HepG2 (cell line): Measurements from ENCODE around the gene SZRD1. TPM values are rescaled to one million over a fixed set of nuclear protein-coding genes. Genes with fewer than 3 reads are reported as not detected.

Source experiments
- ATAC-seq: fragments of 200-7000 bp; cut with Tn5 transposase; 3 replicates; pipeline ENCODE4 v1.9.1; 2020; ENCODE audit warnings: mild to moderate bottlenecking, moderate library complexity
- BruUV-seq: library from RNA; stranded (reverse); fragments of 400-500 nt; replicated peaks from 2 replicates; lab custom pipeline; 2021; lab: Mats Ljungman, UMichigan
- CTCF ChIA-PET: fragments of 300-600 bp; formaldehyde crosslinking; extraction: SDS; loops from one replicate; lab custom pipeline; 2021; ENCODE audit warnings: low total read pairs, inconsistent platforms, low intra/inter-chr PET ratio; lab: Yijun Ruan, JAX
- POLR2A ChIA-PET: fragments of 350-600 bp; sonication (Branson Sonifier 250); formaldehyde crosslinking; loops from one replicate; lab custom pipeline; 2020; ENCODE audit warnings: antibody characterized with exemption, inconsistent platforms; lab: Yijun Ruan, JAX
- DNase-seq: peaks from one replicate; pipeline ENCODE4 v3.0.0-alpha.2; 2015; ENCODE audit warnings: low spot score
- FAIRE-seq: peaks from 3 replicates; lab custom pipeline; 2011; peaks lifted over from hg19 to GRCh38; lab: Jason Lieb, UNC
- H2AFZ ChIP-seq: one replicate; pipeline ENCODE4 v1.6.1; 2011; ENCODE audit warnings: low read length, inconsistent platforms
- H3K27ac ChIP-seq: fragments of 300-600 bp; 3 replicates; pipeline ENCODE4 v1.8.0; 2011; ENCODE audit warnings: mixed run types, mild to moderate bottlenecking, mixed read lengths, low read length, inconsistent platforms; ENCODE audit not compliant: insufficient read depth; ENCODE audit errors: extremely low read length
- H3K27me3 ChIP-seq, 2 experiments: fragments of 200-600 bp in 1 of 2; 2 replicates in 1 of 2; 3 replicates in 1 of 2; pipeline versions ENCODE4 v1.6.0 to v1.8.0; 2011; ENCODE audit warnings: low read length in 2 of 2, mild to moderate bottlenecking in 2 of 2, moderate library complexity in 2 of 2, inconsistent platforms in 1 of 2; ENCODE audit not compliant: insufficient read depth in 2 of 2, control insufficient read depth in 1 of 2
- H3K36me3 ChIP-seq, 2 experiments: fragments of 200-600 bp in 1 of 2; replicated peaks in 1 of 2; 2 replicates in 1 of 2; 3 replicates in 1 of 2; pipeline versions ENCODE4 v1.5.1 to v1.8.0; 2011; ENCODE audit warnings: low read length in 2 of 2, inconsistent platforms in 1 of 2; ENCODE audit not compliant: insufficient read depth in 2 of 2, control insufficient read depth in 1 of 2
- H3K4me1 ChIP-seq: 2 replicates; pipeline ENCODE4 v1.5.1; 2012; ENCODE audit warnings: low read length, inconsistent platforms; ENCODE audit not compliant: insufficient read depth
- H3K4me2 ChIP-seq: 2 replicates; pipeline ENCODE4 v1.6.0; 2011; ENCODE audit warnings: low read depth, low read length, inconsistent platforms
- H3K4me3 ChIP-seq, 3 experiments: fragments of 200-600 bp in 1 of 3; sonication (generic), shearing (Covaris generic) in 1 of 3; replicated peaks in 1 of 3; 2 replicates each; pipeline ENCODE4 v1.5.1; 2011 to 2016; ENCODE audit warnings: low read length in 3 of 3, inconsistent platforms in 2 of 3, low read depth in 2 of 3, mild to moderate bottlenecking in 2 of 3, control low read depth in 1 of 3, mixed read lengths in 1 of 3; ENCODE audit not compliant: insufficient read depth in 1 of 3
- H3K79me2 ChIP-seq: one replicate; pipeline ENCODE4 v1.6.1; 2011; ENCODE audit warnings: low read length, inconsistent platforms; ENCODE audit not compliant: insufficient read depth
- H3K9ac ChIP-seq: 2 replicates; pipeline ENCODE4 v1.6.0; 2011; ENCODE audit warnings: mild to moderate bottlenecking, low read depth, low read length, inconsistent platforms; ENCODE audit not compliant: insufficient read depth
- H3K9me3 ChIP-seq: 2 replicates; pipeline ENCODE4 v1.5.1; 2012; ENCODE audit warnings: mild to moderate bottlenecking, low read length
- H4K20me1 ChIP-seq: 2 replicates; pipeline ENCODE4 v1.6.0; 2011; ENCODE audit warnings: inconsistent platforms, mild to moderate bottlenecking, low read length, moderate library complexity; ENCODE audit not compliant: insufficient read depth
- BHLHE40 ChIP-seq: IDR thresholded peaks from 2 replicates; pipeline ENCODE4 v1.6.1; 2011; ENCODE audit warnings: low read length, improper control_type of control experiment
- CEBPZ ChIP-seq: IDR thresholded peaks from 2 replicates; pipeline ENCODE4 v1.6.1; 2012; ENCODE audit warnings: low read length, improper control_type of control experiment
- GATAD2A ChIP-seq: IDR thresholded peaks from 2 replicates; pipeline ENCODE4 v1.6.1; 2016
- KAT8 ChIP-seq: IDR thresholded peaks from 2 replicates; pipeline ENCODE4 v1.6.1; 2016; ENCODE audit warnings: missing genetic modification reagents, missing compliant biosample characterization
- NCOR1 ChIP-seq: fragments of 200-600 bp; sonication (generic); IDR thresholded peaks from 2 replicates; pipeline ENCODE4 v1.7.0; 2017; ENCODE audit warnings: antibody characterized with exemption, low read length, borderline replicate concordance
- PHF5A ChIP-seq: IDR thresholded peaks from one replicate; pipeline ENCODE4 v1.6.1; 2018; ENCODE audit warnings: low read depth, missing genetic modification reagents; ENCODE audit not compliant: unreplicated experiment
- RXRA ChIP-seq: sonication (generic); formaldehyde crosslinking; IDR thresholded peaks from 2 replicates; pipeline ENCODE4 v1.5.1; 2020; ENCODE audit warnings: missing genetic modification reagents
- ZBTB1 ChIP-seq: sonication (generic); formaldehyde crosslinking; IDR thresholded peaks from 2 replicates; pipeline ENCODE4 v1.4.0; 2020; ENCODE audit warnings: missing genetic modification reagents, borderline replicate concordance
- ZMYM4 ChIP-seq: sonication (generic); formaldehyde crosslinking; IDR thresholded peaks from 2 replicates; pipeline ENCODE4 v1.8.1; 2023; ENCODE audit warnings: mild to moderate bottlenecking, missing genetic modification reagents
- ZNF678 ChIP-seq: sonication (generic); formaldehyde crosslinking; IDR thresholded peaks from 2 replicates; pipeline ENCODE4 v1.4.0; 2020; ENCODE audit warnings: mild to moderate bottlenecking, missing genetic modification reagents
- ZNF720 ChIP-seq: sonication (generic); formaldehyde crosslinking; IDR thresholded peaks from 2 replicates; pipeline ENCODE4 v1.4.0; 2020; ENCODE audit warnings: missing genetic modification reagents
- ZNF879 ChIP-seq: sonication (generic); formaldehyde crosslinking; IDR thresholded peaks from 2 replicates; pipeline ENCODE4 v1.8.1; 2023; ENCODE audit warnings: missing genetic modification reagents
- WGBS: methylation state at CpG from one replicate; pipeline ENCODE4 v1.1.6; 2017; ENCODE audit warnings: low lambda C conversion rate; 5-methylcytosine and 5-hydroxymethylcytosine counted together
- in situ Hi-C: cut with HindIII; loops from 2 replicates; pipeline ENCODE4 v1.10.0; 2017; ENCODE audit warnings: low pct_unique_long_range_greater_than_20kb; ENCODE audit not compliant: extremely low pct_ligation_motif_present
- intact Hi-C: fragments of 100-400 bp; cut with micrococcal nuclease; formaldehyde crosslinking; loops from one replicate; pipeline ENCODE4 v1.10.0; 2022; ENCODE audit not compliant: unreplicated experiment
- polyA plus RNA-seq, 8 experiments: library from polyadenylated mRNA; depleted of rRNA in 3 of 8; stranded (reverse) in 7 of 8; unstranded in 1 of 8; fragments of >200 nt; fragmentation: Illumina TruSeq in 4 of 8; extraction: Trizol in 4 of 8; gene quantifications; 2 replicates each; pipeline versions ENCODE4 v1.2.1 to v1.2.3, GENCODE V29; 2011 to 2016; ENCODE audit warnings: low read depth in 4 of 8, missing spikeins in 1 of 8, mixed read lengths in 1 of 8; ENCODE audit not compliant: insufficient read depth in 1 of 8
- total RNA-seq, 5 experiments: library from RNA; depleted of rRNA; stranded (reverse); fragments of >200 nt; fragmentation: Illumina TruSeq; extraction: Trizol; gene quantifications; 2 replicates each; pipeline ENCODE4 v1.2.3, GENCODE V29; 2016; ENCODE audit warnings: low read depth in 1 of 5
- TF ChIP-seq, protein P1 (sequence below): sonication (generic); formaldehyde crosslinking; IDR thresholded peaks from 2 replicates; pipeline ENCODE4 v1.8.1; 2023; ENCODE audit warnings: mild to moderate bottlenecking, missing genetic modification reagents
- TF ChIP-seq, protein P2 (sequence below): sonication (generic); formaldehyde crosslinking; IDR thresholded peaks from 2 replicates; pipeline ENCODE4 v1.4.0; 2020; ENCODE audit warnings: missing genetic modification reagents
- TF ChIP-seq, protein P3 (sequence below): IDR thresholded peaks from 2 replicates; pipeline ENCODE4 v1.6.1; 2016; ENCODE audit warnings: missing biosample characterization, missing genetic modification reagents, low read depth

Gene SZRD1
- total and polyA plus RNA-seq, 2 of the 13 experiments (the other 11 are each of a cell fraction or from before 2014, with no cell fraction given) = 28.5 to 41.4 TPM

- ChIA-PET POLR2A (interaction anchor here (0.9 to 3.0 kb wide), 3 partner anchors 15 to 39 kb away, joined by 3 to 17 read pairs (median 5); partner anchors contain the start of gene NECAP2), CTCF (no interaction called here)
- Histone ChIP-seq H3K4me3 (peak overlapping the region in 2 of 3 experiments; percentile 40 to 50; a peak in 5 of 6 replicates), H4K20me1 (no peaks in the 10 kb centered on the region), H3K27me3 (no peaks in the 10 kb centered on the region; a peak in 1 of 5 replicates), H3K79me2 (no peaks in the 10 kb centered on the region), H2AFZ (no peak overlapping the region), H3K36me3 (no peaks in the 10 kb centered on the region), H3K9ac (no peak overlapping the region), H3K27ac (peak overlapping the region; percentile 42), H3K9me3 (no peaks in the 10 kb centered on the region), H3K4me2 (peak overlapping the region; percentile 82), H3K4me1 (peaks cover 40% of the 10 kb centered on the region)
- under 1% methylated on average over 9 of the region's 10 CpGs for WGBS
- ATAC-seq = peak; percentile 90
- intact Hi-C loops = loop anchor here (10.0 kb wide), 1 partner anchor 659 kb away; no protein-coding TSS in a partner anchor
- peak; percentile 31 for DNase-seq
- FAIRE-seq = peak; percentile 85
- TSS peak; percentile 91 for BruUV-seq
- in situ Hi-C loops = no loop called here
- TF ChIP-seq ZNF720 (no peak), GATAD2A (CRISPR knock-in tag) (no peak), ZBTB1 (CRISPR knock-in tag) (no peak), CEBPZ (no peak), RXRA (CRISPR knock-in tag) (peak; percentile 75), ZMYM4 (CRISPR knock-in tag) (peak; percentile 26; the same call in 1 of the 2 replicates), PHF5A (CRISPR knock-in tag) (no peak), ZNF879 (CRISPR knock-in tag) (no peak), BHLHE40 (no peak), NCOR1 (no peak), KAT8 (no peak), ZNF678 (CRISPR knock-in tag) (no peak)
- TF ChIP-seq, protein P1, sequence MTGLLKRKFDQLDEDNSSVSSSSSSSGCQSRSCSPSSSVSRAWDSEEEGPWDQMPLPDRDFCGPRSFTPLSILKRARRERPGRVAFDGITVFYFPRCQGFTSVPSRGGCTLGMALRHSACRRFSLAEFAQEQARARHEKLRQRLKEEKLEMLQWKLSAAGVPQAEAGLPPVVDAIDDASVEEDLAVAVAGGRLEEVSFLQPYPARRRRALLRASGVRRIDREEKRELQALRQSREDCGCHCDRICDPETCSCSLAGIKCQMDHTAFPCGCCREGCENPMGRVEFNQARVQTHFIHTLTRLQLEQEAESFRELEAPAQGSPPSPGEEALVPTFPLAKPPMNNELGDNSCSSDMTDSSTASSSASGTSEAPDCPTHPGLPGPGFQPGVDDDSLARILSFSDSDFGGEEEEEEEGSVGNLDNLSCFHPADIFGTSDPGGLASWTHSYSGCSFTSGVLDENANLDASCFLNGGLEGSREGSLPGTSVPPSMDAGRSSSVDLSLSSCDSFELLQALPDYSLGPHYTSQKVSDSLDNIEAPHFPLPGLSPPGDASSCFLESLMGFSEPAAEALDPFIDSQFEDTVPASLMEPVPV = no peak
- TF ChIP-seq, protein P2, sequence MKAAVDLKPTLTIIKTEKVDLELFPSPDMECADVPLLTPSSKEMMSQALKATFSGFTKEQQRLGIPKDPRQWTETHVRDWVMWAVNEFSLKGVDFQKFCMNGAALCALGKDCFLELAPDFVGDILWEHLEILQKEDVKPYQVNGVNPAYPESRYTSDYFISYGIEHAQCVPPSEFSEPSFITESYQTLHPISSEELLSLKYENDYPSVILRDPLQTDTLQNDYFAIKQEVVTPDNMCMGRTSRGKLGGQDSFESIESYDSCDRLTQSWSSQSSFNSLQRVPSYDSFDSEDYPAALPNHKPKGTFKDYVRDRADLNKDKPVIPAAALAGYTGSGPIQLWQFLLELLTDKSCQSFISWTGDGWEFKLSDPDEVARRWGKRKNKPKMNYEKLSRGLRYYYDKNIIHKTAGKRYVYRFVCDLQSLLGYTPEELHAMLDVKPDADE (CRISPR knock-in tag) = no peak
- TF ChIP-seq, protein P3, sequence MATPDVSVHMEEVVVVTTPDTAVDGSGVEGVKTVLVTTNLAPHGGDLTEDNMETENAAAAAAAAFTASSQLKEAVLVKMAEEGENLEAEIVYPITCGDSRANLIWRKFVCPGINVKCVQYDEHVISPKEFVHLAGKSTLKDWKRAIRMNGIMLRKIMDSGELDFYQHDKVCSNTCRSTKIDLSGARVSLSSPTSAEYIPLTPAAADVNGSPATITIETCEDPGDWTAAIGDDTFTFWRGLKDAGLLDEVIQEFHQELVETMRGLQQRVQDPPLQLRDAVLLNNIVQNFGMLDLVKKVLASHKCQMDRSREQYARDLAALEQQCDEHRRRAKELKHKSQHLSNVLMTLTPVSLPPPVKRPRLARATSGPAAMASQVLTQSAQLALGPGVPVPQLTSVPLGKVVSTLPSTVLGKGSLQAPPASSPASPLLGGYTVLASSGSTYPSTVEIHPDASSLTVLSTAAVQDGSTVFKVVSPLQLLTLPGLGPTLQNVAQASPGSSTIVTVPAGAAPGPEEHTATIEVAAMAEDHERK = no peak
Measured at GRCh38 chr1:16425125-16426025, 58.3 kb downstream of the SZRD1 start.
